ENCODE data around the gene IRF2BP1.

- TF ChIP-seq CTCF (conservative IDR thresholded peaks at IDR 0.05 in 1 of 2, IDR thresholded peaks at IDR 0.05 in 1 of 2; ENCODE audit: low read depth in 1 of 2, low read length in 2 of 2) (no peak), EZH2 (IDR thresholded peaks at IDR 0.05; ENCODE audit: low read length, missing control alignments) (no peak)
Observed at GRCh38 chr19:45870798-45871197, 15.1 kb downstream of the IRF2BP1 start.

Measured in fibroblast of lung (primary cell).